NB4 (cell line): ENCODE results near the gene DPEP2.

Experiments
- DNase-seq: peaks from one replicate; pipeline ENCODE4 v3.0.0; 2010; ENCODE audit warnings: low read depth
- H3K4me3 ChIP-seq: one replicate; pipeline ENCODE4 v1.5.1; 2011; ENCODE audit warnings: mild to moderate bottlenecking, low read depth, low read length, moderate library complexity
- CTCF ChIP-seq: IDR thresholded peaks from one replicate; pipeline ENCODE4 v1.5.1; 2012; ENCODE audit warnings: low read depth, low read length
- MAX ChIP-seq: IDR thresholded peaks from 2 replicates; pipeline ENCODE4 v1.6.1; 2011; ENCODE audit warnings: low read depth, low read length
- MYC ChIP-seq: IDR thresholded peaks from 2 replicates; pipeline ENCODE4 v1.6.1; 2011; ENCODE audit warnings: low read depth, low read length
- POLR2A ChIP-seq: IDR thresholded peaks from 2 replicates; pipeline ENCODE4 v1.6.1; 2011; ENCODE audit warnings: mild to moderate bottlenecking; ENCODE audit not compliant: insufficient read length; ENCODE audit errors: extremely low read depth

The DPEP2 gene

GRCh38 chr16:67969254-67970039 lies 29.8 kb downstream of the DPEP2 start:
- no peak for DNase-seq
- no peak for TF ChIP-seq POLR2A
- no peak overlapping the region for H3K4me3 ChIP-seq

- DNase-seq: peak; percentile 89
- peak within 1 kb of the TSS; percentile 64 for H3K4me3 ChIP-seq
- TF ChIP-seq MYC (no peak), POLR2A (peak; percentile 21)
These were observed 30.7 kb downstream of the DPEP2 start, which contains the start of gene SLC12A4 for GRCh38 chr16:67968400-67969253. TSS of gene SLC12A4 (minus strand) at chr16:67968637. CDS start at chr16:67968553, 84 bp downstream.

GRCh38 chr16:67967958-67968399 lies 31.3 kb downstream of the DPEP2 start:
- peak overlapping the region; percentile 64 for H3K4me3 ChIP-seq
- DNase-seq: peak; percentile 61
- TF ChIP-seq MYC: no peak

- TF ChIP-seq MYC (no peak), CTCF (no peak), POLR2A (no peak), MAX (no peak)
- DNase-seq: no peak
- peak overlapping the region; percentile 64 for H3K4me3 ChIP-seq
These were observed 31.9 kb downstream of the DPEP2 start for GRCh38 chr16:67967183-67967957.

GRCh38 chr16:67966549-67967182 lies 32.6 kb downstream of the DPEP2 start:
- DNase-seq: peak; percentile 59
- TF ChIP-seq MYC (no peak), POLR2A (no peak), MAX (no peak), CTCF (no peak)
- H3K4me3 ChIP-seq: no peak overlapping the region

GRCh38 chr16:67965668-67966548 lies 33.4 kb downstream of the DPEP2 start:
- TF ChIP-seq MAX: no peak
- no peak for TF ChIP-seq POLR2A
- no peak for TF ChIP-seq CTCF
- TF ChIP-seq MYC: no peak
- H3K4me3 ChIP-seq: no peak overlapping the region
- no peak for DNase-seq
